Stimulated activated CD4-positive, alpha-beta T cell treated with anti-CD3 and anti-CD28 coated beads, Interleukin-15, amount 100 ng/mL, for 48 hours (primary cell): ENCODE measurements around the gene SS18L1.

Source experiments
- DNase-seq, 2 donors: peaks; one replicate each; pipeline ENCODE4 v3.0.0-alpha.2; 2020; ENCODE audit warnings: low read depth in 2 of 2

SS18L1 gene

DNA sequence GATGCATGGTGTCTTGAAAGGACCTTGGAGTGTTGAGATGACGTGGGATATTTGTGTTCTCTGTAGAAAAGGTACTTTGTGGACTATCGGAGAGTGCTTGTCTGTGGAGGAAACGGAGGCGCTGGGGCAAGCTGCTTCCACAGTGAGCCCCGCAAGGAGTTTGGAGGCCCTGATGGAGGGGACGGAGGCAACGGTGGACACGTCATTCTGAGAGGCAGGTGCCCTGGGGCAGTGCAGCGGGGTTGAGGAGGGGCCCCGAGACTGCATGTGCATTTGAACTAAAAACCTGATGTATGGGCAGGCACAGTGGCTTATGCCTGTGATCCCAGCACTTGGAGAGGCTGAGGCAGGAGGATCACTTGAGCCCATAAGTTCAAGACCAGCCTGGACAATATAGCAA is 52.2 kb downstream of the SS18L1 start:
- no peak for DNase-seq

DNA sequence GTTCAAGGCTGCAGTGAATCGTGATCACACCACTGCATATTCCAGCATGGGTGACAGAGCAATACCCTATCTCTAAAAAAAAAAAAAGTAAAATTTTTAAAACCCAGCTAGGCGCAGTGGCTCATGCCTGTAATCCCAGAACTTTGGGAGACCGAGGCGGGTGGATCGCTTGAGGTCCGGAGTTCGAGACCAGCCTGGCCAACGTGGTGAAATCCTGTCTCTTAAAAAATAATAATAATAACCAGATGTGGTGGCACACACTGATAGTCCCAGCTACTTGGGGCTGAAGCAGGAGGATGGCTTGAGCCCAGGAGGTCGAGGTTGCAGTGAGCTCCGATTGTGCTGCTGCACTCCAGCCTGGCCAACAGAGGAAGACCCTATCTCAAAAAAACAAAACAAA is 52.7 kb downstream of the SS18L1 start:
- no peak for DNase-seq

DNA sequence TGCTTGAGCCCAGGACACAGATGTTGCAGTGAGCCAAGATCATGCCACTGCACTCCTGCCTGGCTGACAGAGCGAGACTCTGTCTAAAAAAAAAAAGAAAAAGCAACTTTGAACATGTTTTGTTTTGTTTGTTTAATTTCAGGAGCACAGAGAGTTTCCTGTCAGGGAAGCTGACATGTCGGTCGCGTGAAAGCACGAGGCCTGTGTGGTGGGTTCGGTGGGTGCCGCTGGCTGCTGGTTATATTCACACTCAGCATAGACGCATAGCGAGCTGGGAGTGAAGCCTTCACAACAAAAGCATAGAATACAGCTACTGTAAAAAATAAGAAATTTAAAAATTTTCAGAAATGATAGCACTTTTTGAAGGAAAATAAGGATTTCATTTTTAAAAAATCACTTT is 53.7 kb downstream of the SS18L1 start:
- DNase-seq: no peak

- DNase-seq: no peak
Observed at GRCh38 chr20:62197801-62198200, 54.2 kb downstream of the SS18L1 start.

DNA sequence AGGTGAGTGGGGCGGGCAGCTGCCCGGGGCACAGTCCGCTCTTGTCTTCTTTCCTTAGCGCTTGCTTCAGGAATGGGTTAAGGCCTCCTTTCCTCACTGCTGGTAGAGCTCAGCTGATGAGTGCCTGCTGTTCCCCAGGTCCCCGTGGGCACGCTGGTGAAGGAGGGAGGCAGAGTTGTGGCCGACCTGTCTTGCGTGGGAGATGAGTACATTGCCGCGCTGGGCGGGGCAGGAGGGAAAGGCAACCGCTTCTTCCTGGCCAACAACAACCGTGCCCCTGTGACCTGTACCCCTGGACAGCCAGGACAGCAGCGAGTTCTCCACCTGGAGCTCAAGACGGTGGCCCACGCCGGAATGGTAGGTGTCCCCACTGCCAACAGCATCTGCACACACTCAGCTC is 54.9 kb downstream of the SS18L1 start:
- no peak for DNase-seq

DNA sequence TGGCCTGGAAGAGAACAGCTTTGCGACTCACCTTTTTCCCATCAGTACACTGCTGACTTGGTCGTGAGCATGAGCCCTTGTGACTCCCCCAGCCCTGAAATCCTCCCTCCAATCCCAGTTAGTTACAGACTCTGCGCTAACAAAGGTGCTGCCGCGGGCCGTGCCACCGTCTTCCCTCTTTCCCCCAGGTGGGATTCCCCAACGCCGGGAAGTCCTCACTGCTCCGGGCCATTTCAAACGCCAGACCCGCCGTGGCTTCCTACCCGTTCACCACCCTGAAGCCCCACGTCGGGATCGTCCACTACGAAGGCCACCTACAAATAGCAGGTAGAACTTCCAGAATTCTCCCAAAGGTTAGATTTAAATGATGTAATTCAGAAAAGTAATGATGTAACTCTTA is 55.4 kb downstream of the SS18L1 start:
- no peak for DNase-seq

DNA sequence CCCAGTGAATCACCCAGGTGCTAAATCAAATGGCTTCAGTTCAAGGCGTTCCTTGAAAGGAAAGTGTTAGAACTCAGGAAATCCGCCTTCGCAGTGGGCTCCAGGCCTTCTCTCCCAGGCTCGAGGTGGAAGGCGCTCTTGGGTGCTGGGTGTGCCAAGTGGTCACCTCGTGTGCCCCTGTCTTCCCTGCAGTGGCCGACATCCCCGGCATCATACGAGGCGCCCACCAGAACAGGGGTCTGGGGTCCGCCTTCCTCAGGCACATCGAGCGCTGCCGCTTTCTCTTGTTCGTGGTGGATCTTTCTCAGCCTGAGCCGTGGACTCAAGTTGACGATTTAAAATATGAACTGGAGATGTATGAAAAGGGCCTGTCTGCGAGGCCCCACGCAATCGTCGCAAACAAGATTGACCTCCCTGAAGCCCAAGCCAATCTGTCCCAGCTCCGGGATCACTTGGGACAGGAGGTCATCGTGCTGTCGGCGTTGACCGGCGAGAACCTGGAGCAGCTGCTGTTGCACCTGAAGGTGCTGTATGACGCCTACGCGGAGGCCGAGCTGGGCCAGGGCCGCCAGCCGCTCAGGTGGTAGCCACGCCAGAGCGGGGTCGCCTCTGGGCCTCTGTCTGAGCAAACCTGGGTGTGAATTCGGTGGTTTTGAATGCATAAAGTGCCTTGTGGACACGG is 57.1 kb downstream of the SS18L1 start:
- DNase-seq: no peak

DNA sequence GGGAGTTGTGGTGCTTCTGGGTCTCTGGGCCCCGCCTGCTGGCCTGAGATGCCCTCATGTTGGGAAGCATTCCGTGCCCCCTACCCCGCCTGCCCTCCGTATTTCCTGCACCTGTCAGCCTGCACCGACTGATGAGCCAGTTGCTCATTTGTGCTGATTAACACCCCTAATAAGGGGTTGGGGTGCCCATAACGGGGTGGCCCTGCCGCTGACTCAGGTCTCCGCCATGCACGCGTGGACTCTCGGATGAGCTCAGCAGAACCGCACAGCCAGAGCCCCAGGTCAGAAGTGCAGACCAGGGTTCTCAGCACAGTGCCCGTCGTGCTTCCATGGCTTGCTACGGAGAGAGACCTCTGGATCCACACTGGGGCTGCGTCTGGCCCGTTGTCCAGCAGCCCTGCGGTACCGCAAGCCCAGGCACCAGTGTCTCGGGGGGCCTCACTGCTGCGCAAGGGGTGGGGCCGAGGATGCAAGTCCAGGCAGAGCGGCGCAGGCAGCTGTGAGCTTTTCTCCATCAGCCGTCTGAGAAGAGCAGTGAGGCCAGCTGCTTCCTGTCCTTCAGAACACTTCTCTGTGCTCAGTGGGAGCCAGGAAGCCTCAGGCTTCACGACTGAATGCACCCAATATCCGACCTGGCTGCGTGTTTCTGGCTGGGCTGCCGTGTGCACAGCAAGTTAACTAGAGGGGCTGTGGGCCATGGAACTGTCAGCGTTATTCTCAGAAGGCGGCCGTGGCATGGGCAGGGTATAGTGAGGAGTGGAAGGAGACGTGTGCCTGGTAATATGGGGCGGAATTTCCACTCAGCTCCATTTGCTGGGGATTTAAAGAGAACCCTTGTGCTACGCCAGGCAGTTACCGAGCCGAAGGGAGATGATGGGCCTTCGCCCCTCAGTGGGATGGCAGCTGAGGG is 57.9 kb downstream of the SS18L1 start:
- DNase-seq: no peak

- no peak for DNase-seq
Observed at GRCh38 chr20:62202083-62202395, 58.5 kb downstream of the SS18L1 start.

GRCh38 chr20:62202676-62203377 is 59.3 kb downstream of the SS18L1 start:
- no peak for DNase-seq

DNA sequence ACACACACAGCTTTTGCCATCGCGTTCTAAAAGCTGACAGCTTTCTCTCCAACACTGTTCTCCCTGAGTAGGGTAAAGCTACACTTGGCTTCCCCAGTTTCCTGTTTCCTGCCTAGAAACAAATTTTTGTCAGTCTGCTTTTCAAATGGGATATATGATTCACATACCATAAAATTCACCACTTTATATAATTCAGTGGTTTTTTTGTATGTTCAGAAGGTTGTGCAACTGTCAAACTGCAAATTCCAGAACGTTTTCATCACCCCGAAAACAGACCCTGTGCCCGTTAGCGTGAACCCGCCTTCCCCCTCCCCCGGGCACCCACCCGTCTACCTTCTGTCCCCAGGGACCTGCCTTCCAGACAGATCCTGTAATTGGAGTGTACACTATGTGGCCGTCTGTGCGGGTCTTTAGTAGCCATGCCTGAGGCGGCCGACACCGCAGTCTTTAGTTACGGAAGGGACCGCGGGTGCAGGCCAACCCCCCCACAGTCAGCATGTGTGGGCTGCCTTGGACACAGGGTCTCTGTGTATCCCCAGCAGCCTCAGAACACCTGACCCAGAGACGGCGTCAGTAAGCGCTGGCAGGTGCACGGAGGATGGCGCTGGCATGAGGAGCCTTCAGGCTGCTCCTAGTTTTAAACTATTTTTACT is 59.9 kb downstream of the SS18L1 start:
- no peak for DNase-seq

DNA sequence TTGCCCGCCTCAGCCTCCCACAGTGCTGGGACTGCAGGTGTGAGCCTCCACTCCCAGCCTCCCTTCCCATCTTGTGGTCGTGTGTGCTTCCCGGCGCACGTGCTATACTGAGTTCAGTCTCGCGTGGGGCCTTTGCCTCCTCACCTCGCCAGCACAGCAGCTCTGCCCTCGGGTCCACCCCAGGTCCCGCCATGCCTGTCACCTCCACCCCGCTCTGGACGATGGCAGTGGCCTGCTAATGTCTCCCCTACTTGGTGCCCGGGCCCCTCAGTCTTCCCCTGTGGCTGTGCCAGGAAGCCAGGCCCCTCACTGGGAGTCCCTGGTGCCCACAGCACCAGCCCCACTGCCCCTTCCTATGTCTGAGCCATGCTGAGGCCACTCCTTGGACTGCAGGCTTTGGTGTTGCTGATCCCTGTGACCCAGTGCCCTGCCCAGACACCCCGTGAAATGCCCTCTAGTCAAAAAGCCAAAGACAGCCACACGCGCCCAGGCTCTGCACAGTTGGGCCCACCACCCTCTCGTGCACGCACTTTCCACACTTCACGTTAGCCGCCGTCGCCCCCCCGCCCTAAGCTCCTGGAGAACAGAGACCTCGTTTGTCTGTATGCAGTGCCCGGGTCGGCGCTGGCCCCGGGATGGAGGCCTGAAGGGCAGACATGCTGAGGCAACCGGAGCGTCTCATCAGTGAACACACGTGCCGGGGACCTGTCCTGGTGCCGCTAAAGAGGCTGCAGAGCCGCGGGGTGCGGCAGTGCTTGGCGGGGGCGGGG is 62.2 kb downstream of the SS18L1 start:
- DNase-seq: no peak

GRCh38 chr20:62206388-62206775 is 62.8 kb downstream of the SS18L1 start:
- DNase-seq: no peak

- DNase-seq: no peak
Observed at GRCh38 chr20:62208061-62208794, 64.7 kb downstream of the SS18L1 start.

- DNase-seq: no peak
Observed at GRCh38 chr20:62208795-62209755, 65.5 kb downstream of the SS18L1 start.

- DNase-seq: no peak
Observed at GRCh38 chr20:62209850-62210495, 66.4 kb downstream of the SS18L1 start.

GRCh38 chr20:62210496-62210855 is 66.9 kb downstream of the SS18L1 start:
- DNase-seq: no peak

DNA sequence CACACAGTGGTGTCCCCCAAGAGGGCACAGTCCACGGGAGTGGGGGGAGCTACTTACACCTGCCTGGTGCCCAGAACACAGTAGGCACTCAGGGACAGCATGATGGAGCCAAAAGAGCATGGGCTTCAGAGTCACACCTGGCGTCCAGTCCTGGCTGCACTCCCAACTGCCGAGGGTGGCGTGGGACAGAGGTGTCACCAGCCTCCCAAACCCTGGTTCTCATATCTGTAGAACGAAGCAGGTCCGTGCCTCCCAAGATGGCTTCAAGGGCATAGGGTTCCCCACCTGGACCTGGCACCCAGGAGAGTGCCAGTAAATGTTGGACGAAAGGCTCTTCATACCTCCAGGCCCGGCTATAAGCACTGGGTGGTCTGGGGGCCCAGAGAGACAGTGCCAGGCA is 67.6 kb downstream of the SS18L1 start:
- no peak for DNase-seq

DNA sequence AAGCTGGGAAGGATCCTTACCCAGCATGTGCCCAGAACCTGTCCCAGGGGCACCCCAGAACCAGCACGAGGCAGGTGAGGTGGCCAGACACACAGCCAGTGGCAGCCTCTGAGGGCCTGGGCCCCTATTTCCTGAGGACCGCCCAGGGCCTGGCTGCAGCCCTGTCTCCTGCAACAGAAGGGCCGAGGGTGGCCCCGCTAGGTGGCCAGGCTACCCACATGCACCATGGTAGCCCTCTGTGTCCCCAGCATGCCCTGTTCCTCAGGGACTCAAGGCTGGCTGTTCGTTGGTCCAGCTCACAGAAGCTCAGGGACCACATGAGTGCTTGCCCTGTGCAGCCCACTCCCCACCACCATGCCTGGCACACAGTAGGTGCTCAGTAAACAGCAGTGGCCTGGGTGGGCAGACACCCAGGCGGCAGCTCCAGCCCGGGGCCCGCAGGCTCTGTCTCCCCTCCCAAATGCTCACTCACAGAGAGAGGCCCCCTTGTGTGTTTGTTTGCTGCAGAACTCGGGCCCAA is 68.3 kb downstream of the SS18L1 start:
- DNase-seq: no peak
